Prostate gland (tissue), 2 donors: Measurements from ENCODE around the gene STC2. TPM values are rescaled to one million over a fixed set of nuclear protein-coding genes. Genes with fewer than 3 reads are reported as not detected.

Source experiments
- DNase-seq: peaks from one replicate; pipeline ENCODE4 v3.0.0-alpha.2; 2019; ENCODE audit warnings: low spot score
- H3K27ac ChIP-seq, 2 donors: fragments of 200-600 bp; sonication (generic); 2 replicates each; pipeline ENCODE4 v1.5.1; 2017 to 2019
- H3K27me3 ChIP-seq: fragments of 200-600 bp; sonication (generic); replicated peaks from 2 replicates; pipeline ENCODE4 v1.5.1; 2019; ENCODE audit not compliant: insufficient read depth
- H3K36me3 ChIP-seq, 2 donors: fragments of 200-600 bp; sonication (generic); 1 replicate in 1 of 2; 2 replicates in 1 of 2; pipeline versions ENCODE4 v1.5.1 to v1.8.1; 2017 to 2019
- H3K4me1 ChIP-seq: fragments of 200-600 bp; sonication (generic); replicated peaks from 2 replicates; pipeline ENCODE4 v1.5.1; 2019
- H3K4me3 ChIP-seq, 2 donors: fragments of 200-600 bp; sonication (generic); 2 replicates each; pipeline ENCODE4 v1.5.1; 2017 to 2019
- H3K9me3 ChIP-seq: fragments of 200-600 bp; sonication (generic); 2 replicates; pipeline ENCODE4 v1.5.1; 2017
- CTCF ChIP-seq, 4 experiments: fragments of 200-600 bp in 2 of 4; fragments of 450-650 bp in 2 of 4; sonication (generic) in 2 of 4; IDR thresholded peaks; 1 replicate in 3 of 4; 2 replicates in 1 of 4; pipeline ENCODE4 v1.5.1; 2016 to 2019; ENCODE audit warnings: antibody characterized with exemption in 4 of 4, mild to moderate bottlenecking in 2 of 4, moderate library complexity in 2 of 4
- POLR2A ChIP-seq: fragments of 450-650 bp; IDR thresholded peaks from one replicate; pipeline ENCODE4 v1.6.1; 2016; ENCODE audit warnings: antibody characterized with exemption, mild to moderate bottlenecking
- POLR2AphosphoS5 ChIP-seq: sonication (generic); formaldehyde crosslinking; IDR thresholded peaks from one replicate; pipeline ENCODE4 v1.6.1; 2017; ENCODE audit warnings: antibody characterized with exemption
- WGBS: methylation state at CpG from one replicate; pipeline ENCODE4 v1.1.5; 2018; 5-methylcytosine and 5-hydroxymethylcytosine counted together
- intact Hi-C: fragments of 100-400 bp; cut with DNase I; formaldehyde crosslinking; loops from one replicate; pipeline ENCODE4 v1.14.2; 2022
- total RNA-seq, 2 donors: library from RNA; depleted of rRNA; stranded (reverse); fragments of >200 nt; gene quantifications; one replicate each; pipeline ENCODE4 v1.1.0, GENCODE V29; 2016

The STC2 gene
- total RNA-seq, 2 donors from 2014 or later, result 0.82 to 6.7 TPM

- Histone ChIP-seq H3K27ac (no peak overlapping the region), H3K9me3 (no peaks in the 10 kb centered on the region), H3K4me3 (no peak overlapping the region), H3K27me3 (no peaks in the 10 kb centered on the region), H3K36me3 (no peaks in the 10 kb centered on the region), H3K4me1 (no peaks in the 10 kb centered on the region)
- WGBS, result 80% methylated on average over 9 of the region's 9 CpGs
- TF ChIP-seq POLR2AphosphoS5 (no peak), POLR2A (no peak), CTCF (IDR thresholded peaks at IDR 0.05) (no peak)
- intact Hi-C loops, result no loop called here
- DNase-seq, result no peak
Observed at GRCh38 chr5:173340451-173340850, 12.2 kb upstream of the STC2 start.

- H3K27me3 ChIP-seq, result no peaks in the 10 kb centered on the region
- H3K4me1 ChIP-seq, result no peaks in the 10 kb centered on the region
- no peaks in the 10 kb centered on the region for H3K9me3 ChIP-seq
- TF ChIP-seq POLR2A, result no peak
- no peak for TF ChIP-seq CTCF (IDR thresholded peaks at IDR 0.05)
- TF ChIP-seq POLR2AphosphoS5, result no peak
- no peak for DNase-seq
- intact Hi-C loops, result no loop called here
- no peak overlapping the region for H3K27ac ChIP-seq
- no peak overlapping the region for H3K4me3 ChIP-seq
- H3K36me3 ChIP-seq, result no peaks in the 10 kb centered on the region
- WGBS, result 65% methylated on average over 11 of the region's 11 CpGs
Observed at GRCh38 chr5:173339286-173339685, 11.1 kb upstream of the STC2 start.

GRCh38 chr5:173338380-173339015 lies 10.3 kb upstream of the STC2 start:
- Histone ChIP-seq H3K27me3 (no peaks in the 10 kb centered on the region), H3K4me3 (no peak overlapping the region), H3K36me3 (no peaks in the 10 kb centered on the region), H3K4me1 (no peaks in the 10 kb centered on the region), H3K9me3 (no peaks in the 10 kb centered on the region), H3K27ac (no peak overlapping the region)
- no peak for DNase-seq
- WGBS, result 90% methylated on average over 10 of the region's 10 CpGs
- TF ChIP-seq POLR2AphosphoS5, result no peak
- no peak for TF ChIP-seq CTCF (IDR thresholded peaks at IDR 0.05)
- TF ChIP-seq POLR2A, result no peak
- intact Hi-C loops, result no loop called here

GRCh38 chr5:173334808-173335207 lies 6.6 kb upstream of the STC2 start:
- H3K27me3 ChIP-seq, result no peaks in the 10 kb centered on the region
- DNase-seq, result no peak
- WGBS, result 73% methylated on average over 2 of the region's 2 CpGs
- peaks cover 1% of the 10 kb centered on the region for H3K4me1 ChIP-seq
- TF ChIP-seq CTCF (IDR thresholded peaks at IDR 0.05) (no peak), POLR2A (no peak), POLR2AphosphoS5 (no peak)
- no peak overlapping the region for H3K4me3 ChIP-seq
- no peaks in the 10 kb centered on the region for H3K9me3 ChIP-seq
- no peak overlapping the region for H3K27ac ChIP-seq
- intact Hi-C loops, result no loop called here
- no peaks in the 10 kb centered on the region for H3K36me3 ChIP-seq

GRCh38 chr5:173333925-173334661 lies 5.9 kb upstream of the STC2 start:
- 93% methylated on average over 4 of the region's 4 CpGs for WGBS
- no peaks in the 10 kb centered on the region for H3K9me3 ChIP-seq
- no peak for DNase-seq
- peaks cover 5% of the 10 kb centered on the region for H3K4me1 ChIP-seq
- no peaks in the 10 kb centered on the region for H3K27me3 ChIP-seq
- no peak for TF ChIP-seq CTCF (IDR thresholded peaks at IDR 0.05)
- no peak for TF ChIP-seq POLR2AphosphoS5
- TF ChIP-seq POLR2A, result no peak
- intact Hi-C loops, result loop anchor here (2.0 kb wide), 1 partner anchor 39 kb away; no protein-coding TSS in a partner anchor
- no peak overlapping the region for H3K27ac ChIP-seq
- no peak overlapping the region for H3K4me3 ChIP-seq
- no peaks in the 10 kb centered on the region for H3K36me3 ChIP-seq
